Astrocyte (in vitro differentiated cells and primary cell): ENCODE data around the gene CAPZB. TPM values are rescaled to one million over a fixed set of nuclear protein-coding genes. Genes with fewer than 3 reads are reported as not detected.

Experiments used
- DNase-seq: peaks from one replicate; pipeline ENCODE4 v3.0.0-alpha.2; 2010; ENCODE audit warnings: low read depth
- FAIRE-seq: peaks from 2 replicates; lab custom pipeline; 2011; peaks lifted over from hg19 to GRCh38; lab: Jason Lieb, UNC
- H2AFZ ChIP-seq: 2 replicates; pipeline ENCODE4 v1.6.0; 2012; ENCODE audit warnings: low read depth, low read length, inconsistent platforms
- H3K27ac ChIP-seq: 2 replicates; pipeline ENCODE4 v1.5.1; 2011; ENCODE audit warnings: low read depth, low read length, inconsistent platforms
- H3K27me3 ChIP-seq: 2 replicates; pipeline ENCODE4 v1.6.0; 2011; ENCODE audit warnings: low read length, inconsistent platforms; ENCODE audit not compliant: insufficient read depth
- H3K36me3 ChIP-seq: 2 replicates; pipeline ENCODE4 v1.5.1; 2011; ENCODE audit warnings: low read length, inconsistent platforms; ENCODE audit not compliant: insufficient read depth
- H3K4me1 ChIP-seq: 2 replicates; pipeline ENCODE4 v1.5.1; 2011; ENCODE audit warnings: low read length, inconsistent platforms; ENCODE audit not compliant: insufficient read depth
- H3K4me2 ChIP-seq: 2 replicates; pipeline ENCODE4 v1.6.0; 2012; ENCODE audit warnings: low read length, inconsistent platforms
- H3K4me3 ChIP-seq: 2 replicates; pipeline ENCODE4 v1.5.1; 2011; ENCODE audit warnings: low read depth, mild to moderate bottlenecking, low read length, inconsistent platforms; ENCODE audit not compliant: insufficient read depth
- H3K79me2 ChIP-seq: 2 replicates; pipeline ENCODE4 v1.6.0; 2012; ENCODE audit warnings: mild to moderate bottlenecking, low read length, inconsistent platforms; ENCODE audit not compliant: insufficient read depth
- H3K9ac ChIP-seq: 2 replicates; pipeline ENCODE4 v1.6.0; 2012; ENCODE audit warnings: mild to moderate bottlenecking, low read length, inconsistent platforms
- H3K9me3 ChIP-seq: 2 replicates; pipeline ENCODE4 v1.5.1; 2012; ENCODE audit warnings: low read depth, mild to moderate bottlenecking, low read length, inconsistent platforms; ENCODE audit not compliant: insufficient read depth
- H4K20me1 ChIP-seq: 2 replicates; pipeline ENCODE4 v1.6.0; 2012; ENCODE audit warnings: low read length, inconsistent platforms; ENCODE audit not compliant: insufficient read depth
- H3K27ac Mint-ChIP-seq: one replicate; pipeline ENCODE4 v1.8.0; 2021; ENCODE audit warnings: mild to moderate bottlenecking, mixed read lengths; ENCODE audit not compliant: unreplicated experiment
- H3K27me3 Mint-ChIP-seq: one replicate; pipeline ENCODE4 v1.8.0; 2021; ENCODE audit warnings: low read depth, mixed read lengths; ENCODE audit not compliant: unreplicated experiment
- H3K36me3 Mint-ChIP-seq: one replicate; pipeline ENCODE4 v1.8.0; 2021; ENCODE audit warnings: low read depth, mixed read lengths; ENCODE audit not compliant: unreplicated experiment
- H3K4me1 Mint-ChIP-seq: one replicate; pipeline ENCODE4 v1.8.0; 2021; ENCODE audit warnings: low read depth, mixed read lengths; ENCODE audit not compliant: unreplicated experiment
- H3K4me3 Mint-ChIP-seq: one replicate; pipeline ENCODE4 v1.8.0; 2021; ENCODE audit warnings: mild to moderate bottlenecking, moderate library complexity, mixed read lengths; ENCODE audit not compliant: unreplicated experiment
- H3K9me3 Mint-ChIP-seq: one replicate; pipeline ENCODE4 v1.8.0; 2021; ENCODE audit warnings: mild to moderate bottlenecking, mixed read lengths; ENCODE audit not compliant: unreplicated experiment
- CTCF ChIP-seq: IDR thresholded peaks from 2 replicates; pipeline ENCODE4 v1.5.1; 2011; ENCODE audit warnings: low read depth, mild to moderate bottlenecking, inconsistent platforms, low read length, moderate library complexity; ENCODE audit not compliant: insufficient read depth
- EZH2 ChIP-seq: IDR thresholded peaks from 2 replicates; pipeline ENCODE4 v1.6.1; 2012; ENCODE audit warnings: mild to moderate bottlenecking, low read length, inconsistent platforms; ENCODE audit not compliant: insufficient read depth
- total RNA-seq: library from RNA; stranded (reverse); gene quantifications from 2 replicates; pipeline ENCODE4 v1.2.1, GENCODE V29; 2021

Gene CAPZB
- total RNA-seq, 1 donor from 2014 or later = 458 TPM

GRCh38 chr1:19391596-19391981 is 93.8 kb downstream of the CAPZB start:
- H3K27ac Mint-ChIP-seq = no peak overlapping the region
- peaks cover 31% of the 10 kb centered on the region for H3K4me1 ChIP-seq
- no peak overlapping the region for H3K4me3 ChIP-seq
- no peaks in the 10 kb centered on the region for H3K9me3 ChIP-seq
- H3K4me3 Mint-ChIP-seq = no peak overlapping the region
- no peaks in the 10 kb centered on the region for H3K27me3 Mint-ChIP-seq
- no peak for FAIRE-seq
- no peak for TF ChIP-seq CTCF
- H3K27me3 ChIP-seq = no peaks in the 10 kb centered on the region
- peaks cover 29% of the 10 kb centered on the region for H3K4me1 Mint-ChIP-seq
- peak overlapping the region; percentile 35 for H3K27ac ChIP-seq
- H2AFZ ChIP-seq = no peak overlapping the region
- H3K36me3 ChIP-seq = no peaks in the 10 kb centered on the region
- H3K36me3 Mint-ChIP-seq = peaks cover 9% of the 10 kb centered on the region
- DNase-seq = no peak
- peaks cover 95% of the 10 kb centered on the region for H4K20me1 ChIP-seq
- H3K79me2 ChIP-seq = peaks cover 99% of the 10 kb centered on the region
- H3K9ac ChIP-seq = peak overlapping the region; percentile 53
- no peaks in the 10 kb centered on the region for H3K9me3 Mint-ChIP-seq
- peak overlapping the region; percentile 67 for H3K4me2 ChIP-seq

DNA sequence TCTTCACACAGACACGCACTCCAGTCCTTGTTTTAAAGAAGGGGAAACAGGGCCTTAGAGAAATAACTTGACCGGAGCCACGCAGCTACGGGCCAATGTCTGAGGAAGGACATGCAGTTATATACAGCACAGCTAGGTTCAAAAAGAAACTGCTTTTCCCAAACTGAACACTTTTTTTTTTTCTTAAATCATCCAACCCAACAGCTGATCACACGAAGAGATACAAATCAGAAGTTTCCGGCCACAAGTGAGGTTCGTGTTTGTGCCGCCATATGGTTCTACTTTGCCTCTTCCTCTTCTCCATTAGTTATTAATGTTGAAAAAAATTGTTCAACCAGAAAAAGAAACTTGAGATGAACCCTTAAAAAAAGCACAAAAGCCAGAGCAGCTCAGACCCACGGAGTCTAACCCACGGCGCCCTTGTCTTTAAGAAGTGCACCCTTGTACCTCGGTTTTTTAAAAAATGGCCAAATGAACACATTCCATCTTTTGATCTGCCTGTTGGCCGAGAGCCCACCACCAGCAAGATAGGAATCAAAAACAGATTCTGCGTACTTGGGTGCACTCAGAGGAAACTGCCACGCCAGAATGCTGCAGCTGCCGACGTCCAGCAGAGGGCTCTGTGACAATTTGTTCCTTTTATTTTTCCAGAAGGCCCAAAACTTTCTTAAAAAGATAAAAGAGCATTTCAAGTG is 94.3 kb downstream of the CAPZB start:
- Mint-ChIP-seq H3K4me1 (peaks cover 31% of the 10 kb centered on the region), H3K36me3 (peaks cover 8% of the 10 kb centered on the region), H3K27ac (no peak overlapping the region), H3K9me3 (no peaks in the 10 kb centered on the region), H3K27me3 (no peaks in the 10 kb centered on the region), H3K4me3 (peak overlapping the region; percentile 4)
- Histone ChIP-seq H3K27ac (peak overlapping the region; percentile 35), H2AFZ (no peak overlapping the region), H3K9ac (peak overlapping the region; percentile 53), H3K36me3 (no peaks in the 10 kb centered on the region), H3K27me3 (no peaks in the 10 kb centered on the region), H4K20me1 (peaks cover 97% of the 10 kb centered on the region), H3K4me1 (peaks cover 33% of the 10 kb centered on the region), H3K9me3 (no peaks in the 10 kb centered on the region), H3K79me2 (peaks cover 99% of the 10 kb centered on the region), H3K4me3 (no peak overlapping the region), H3K4me2 (peak overlapping the region; percentile 67)
- TF ChIP-seq CTCF (peak; percentile 98), EZH2 (no peak)
- peak; percentile 84 for DNase-seq
- FAIRE-seq = peak; percentile 77

GRCh38 chr1:19390166-19390850 is 95.0 kb downstream of the CAPZB start:
- Histone ChIP-seq H3K9ac (peak overlapping the region; percentile 53), H3K4me3 (no peak overlapping the region), H3K4me1 (peaks cover 33% of the 10 kb centered on the region), H3K9me3 (no peaks in the 10 kb centered on the region), H3K27ac (peak overlapping the region; percentile 35), H3K79me2 (peaks cover 97% of the 10 kb centered on the region), H2AFZ (no peak overlapping the region), H3K27me3 (no peaks in the 10 kb centered on the region), H4K20me1 (peaks cover 97% of the 10 kb centered on the region), H3K4me2 (peak overlapping the region; percentile 67), H3K36me3 (no peaks in the 10 kb centered on the region)
- Mint-ChIP-seq H3K9me3 (no peaks in the 10 kb centered on the region), H3K4me1 (peaks cover 31% of the 10 kb centered on the region), H3K27me3 (no peaks in the 10 kb centered on the region), H3K4me3 (no peak overlapping the region), H3K36me3 (peaks cover 6% of the 10 kb centered on the region), H3K27ac (peak overlapping the region; percentile 1)
- TF ChIP-seq CTCF (no peak), EZH2 (no peak)
- no peak for DNase-seq
- no peak for FAIRE-seq
